ENCODE results near the gene ABCC8. TPM values are rescaled to one million over a fixed set of nuclear protein-coding genes. Genes with fewer than 3 reads are reported as not detected.

The ABCC8 gene
- total RNA-seq, 1 donor = not detected

DNA sequence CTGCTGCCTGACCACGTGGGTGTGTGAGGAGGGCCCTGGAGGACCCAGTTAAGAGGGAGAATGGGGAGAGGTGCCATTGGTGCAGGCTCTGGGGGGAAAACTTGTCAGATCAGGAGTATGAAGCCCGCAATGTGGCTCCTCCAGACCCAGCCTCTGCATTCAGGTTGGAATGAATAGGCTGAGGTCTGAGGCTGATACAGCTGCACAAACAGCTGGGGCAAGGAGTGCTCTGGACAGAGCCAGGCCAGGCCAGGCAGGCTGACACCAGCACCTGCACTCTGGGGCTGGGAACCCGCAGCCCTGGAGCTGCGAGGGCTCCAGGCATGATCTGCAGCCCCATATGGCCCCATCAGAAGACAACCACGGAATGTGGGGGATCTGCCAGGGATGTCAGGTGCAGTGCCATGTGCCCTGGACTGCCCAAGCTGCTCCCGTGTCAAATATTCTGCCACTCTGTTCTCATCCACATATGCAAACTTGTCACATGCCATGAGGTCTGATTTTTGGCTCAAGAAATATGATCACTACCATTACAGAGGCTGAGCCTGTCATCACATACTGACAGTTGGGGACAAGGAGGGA lies 61.0 kb downstream of the ABCC8 start:
- TF ChIP-seq, protein P1, sequence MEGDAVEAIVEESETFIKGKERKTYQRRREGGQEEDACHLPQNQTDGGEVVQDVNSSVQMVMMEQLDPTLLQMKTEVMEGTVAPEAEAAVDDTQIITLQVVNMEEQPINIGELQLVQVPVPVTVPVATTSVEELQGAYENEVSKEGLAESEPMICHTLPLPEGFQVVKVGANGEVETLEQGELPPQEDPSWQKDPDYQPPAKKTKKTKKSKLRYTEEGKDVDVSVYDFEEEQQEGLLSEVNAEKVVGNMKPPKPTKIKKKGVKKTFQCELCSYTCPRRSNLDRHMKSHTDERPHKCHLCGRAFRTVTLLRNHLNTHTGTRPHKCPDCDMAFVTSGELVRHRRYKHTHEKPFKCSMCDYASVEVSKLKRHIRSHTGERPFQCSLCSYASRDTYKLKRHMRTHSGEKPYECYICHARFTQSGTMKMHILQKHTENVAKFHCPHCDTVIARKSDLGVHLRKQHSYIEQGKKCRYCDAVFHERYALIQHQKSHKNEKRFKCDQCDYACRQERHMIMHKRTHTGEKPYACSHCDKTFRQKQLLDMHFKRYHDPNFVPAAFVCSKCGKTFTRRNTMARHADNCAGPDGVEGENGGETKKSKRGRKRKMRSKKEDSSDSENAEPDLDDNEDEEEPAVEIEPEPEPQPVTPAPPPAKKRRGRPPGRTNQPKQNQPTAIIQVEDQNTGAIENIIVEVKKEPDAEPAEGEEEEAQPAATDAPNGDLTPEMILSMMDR (IDR thresholded peaks at IDR 0.05; ENCODE audit: insufficient read depth, low read depth, low read length) = no peak
- H3K4me3 ChIP-seq (ENCODE audit: low read depth, low read length) = no peak overlapping the region
- DNase-seq (ENCODE audit: low read depth) = no peak

DNA sequence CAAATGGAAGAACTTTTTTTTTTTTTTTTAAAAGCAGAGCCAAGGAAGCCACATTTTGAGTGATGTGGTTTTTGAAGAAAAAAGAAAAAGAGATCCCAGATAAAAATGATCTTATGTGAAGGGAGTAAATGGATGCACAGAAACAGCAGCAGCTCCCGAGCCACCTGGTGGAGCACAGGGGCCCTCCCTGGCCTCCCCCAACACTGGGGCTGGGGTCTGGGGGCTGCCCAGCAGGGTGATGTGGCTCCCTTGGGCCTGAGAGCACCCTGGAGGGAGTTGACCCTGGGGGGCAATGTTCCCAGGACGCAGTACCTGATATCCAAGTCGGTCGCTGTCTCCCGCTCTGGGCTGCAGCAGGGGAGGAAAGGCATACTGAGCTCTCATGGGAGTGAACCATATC lies 61.7 kb downstream of the ABCC8 start:
- TF ChIP-seq, protein P1 (IDR thresholded peaks at IDR 0.05; ENCODE audit: insufficient read depth, low read depth, low read length) = no peak
- no peak for DNase-seq (ENCODE audit: low read depth)
- H3K4me3 ChIP-seq (ENCODE audit: low read depth, low read length) = no peak overlapping the region

- no peak overlapping the region for H3K4me3 ChIP-seq (ENCODE audit: low read depth, low read length)
- TF ChIP-seq, protein P1 (IDR thresholded peaks at IDR 0.05; ENCODE audit: insufficient read depth, low read depth, low read length) = no peak
- no peak for DNase-seq (ENCODE audit: low read depth)
Measured at GRCh38 chr11:17414317-17414737, 62.3 kb downstream of the ABCC8 start.

DNA sequence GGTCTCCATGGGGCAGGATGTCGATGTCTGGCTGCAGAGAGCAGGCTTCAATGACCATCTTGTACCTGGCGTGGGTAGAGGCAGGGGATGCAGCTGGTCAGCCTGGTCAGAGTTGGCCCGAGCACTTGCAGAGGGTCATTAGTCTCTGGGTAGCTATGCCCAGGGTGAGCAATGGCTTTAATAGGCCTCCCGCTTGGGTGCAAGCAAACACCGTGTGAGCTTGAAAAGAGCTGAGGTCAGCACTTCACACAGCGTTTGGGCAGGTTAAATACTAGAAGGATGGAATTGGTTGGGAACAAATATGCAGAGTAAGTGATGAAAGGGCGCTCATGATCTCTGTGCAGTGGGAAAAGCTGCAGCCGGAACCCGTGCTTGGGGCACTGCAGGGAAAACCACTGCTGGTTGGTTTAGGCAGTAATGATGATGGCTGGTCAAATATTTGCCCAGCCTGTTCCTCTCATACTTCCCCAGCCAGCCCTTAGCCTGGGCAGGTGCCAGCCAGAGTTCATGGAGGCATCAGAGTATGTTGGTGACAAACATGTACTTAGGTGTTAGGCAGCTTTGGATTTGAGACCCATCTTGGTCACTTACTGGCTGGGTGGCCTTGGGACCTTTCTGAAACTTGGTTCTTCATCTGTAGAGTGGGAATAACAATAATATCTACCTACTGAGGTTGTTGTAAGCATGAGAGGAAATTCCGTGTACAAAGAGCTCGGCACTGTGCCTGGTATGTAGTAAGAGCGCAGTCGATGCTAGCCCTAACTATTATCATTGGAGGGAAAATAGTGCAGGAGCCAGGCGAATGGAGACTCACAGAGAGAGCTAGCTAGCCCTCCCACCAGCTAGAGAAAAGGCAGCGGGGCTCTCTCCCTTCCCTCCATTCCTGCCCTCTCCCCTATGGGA lies 63.0 kb downstream of the ABCC8 start:
- no peak overlapping the region for H3K4me3 ChIP-seq (ENCODE audit: low read depth, low read length)
- DNase-seq (ENCODE audit: low read depth) = no peak
- TF ChIP-seq, protein P1 (IDR thresholded peaks at IDR 0.05; ENCODE audit: insufficient read depth, low read depth, low read length) = no peak

DNA sequence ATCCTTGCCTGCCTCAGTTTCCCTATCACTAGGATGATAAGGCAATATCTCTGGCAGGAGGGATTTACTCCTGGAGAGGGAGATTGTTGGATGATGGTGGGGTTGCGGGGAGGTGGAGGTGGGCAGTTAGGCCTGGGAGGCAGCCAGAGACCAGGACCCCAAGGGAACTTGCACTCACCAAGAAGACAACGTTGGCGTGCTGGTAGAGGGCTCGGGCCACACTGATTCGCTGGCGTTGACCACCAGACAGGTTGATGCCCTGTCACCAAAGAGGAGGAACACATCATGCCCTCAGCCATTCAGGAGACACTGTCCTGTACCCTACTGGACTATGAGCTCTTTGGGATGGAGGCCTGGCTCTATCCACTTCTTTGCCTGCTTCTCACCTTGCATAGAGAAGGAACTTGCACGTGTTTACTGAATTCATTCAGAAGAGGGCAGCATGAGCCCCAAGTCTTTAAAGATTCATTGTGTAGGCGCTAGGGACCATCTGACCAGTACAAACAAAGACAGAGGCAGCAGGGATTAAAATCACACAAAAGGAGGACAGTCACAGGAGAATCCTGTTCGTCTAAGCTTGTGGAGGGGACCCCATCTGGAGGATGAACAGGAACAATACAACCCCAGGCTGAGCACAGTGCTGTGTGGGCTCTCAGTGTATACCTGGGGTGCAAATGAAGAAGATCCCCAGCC lies 64.0 kb downstream of the ABCC8 start:
- no peak overlapping the region for H3K4me3 ChIP-seq (ENCODE audit: low read depth, low read length)
- no peak for DNase-seq (ENCODE audit: low read depth)
- TF ChIP-seq, protein P1 (IDR thresholded peaks at IDR 0.05; ENCODE audit: insufficient read depth, low read depth, low read length) = no peak

- TF ChIP-seq, protein P1 (IDR thresholded peaks at IDR 0.05; ENCODE audit: insufficient read depth, low read depth, low read length) = no peak
- DNase-seq (ENCODE audit: low read depth) = no peak
Measured at GRCh38 chr11:17411418-17411817, 65.2 kb downstream of the ABCC8 start.

More at GRCh38 chr11:17411418-17411817, 65.2 kb downstream of the ABCC8 start:
- H3K4me3 ChIP-seq (ENCODE audit: low read depth, low read length) = no peak overlapping the region
